Stimulated activated CD8-positive, alpha-beta memory T cell treated with anti-CD3 and anti-CD28 coated beads, Interleukin-4, amount 100 ng/mL, for 4 hours (primary cell): Measurements from ENCODE around the gene PKMYT1.

Experiments used
- DNase-seq, 2 donors: peaks; one replicate each; pipeline ENCODE4 v3.0.0-alpha.2; 2020; ENCODE audit warnings: low read depth in 2 of 2, low spot score in 1 of 2

PKMYT1 gene

DNA sequence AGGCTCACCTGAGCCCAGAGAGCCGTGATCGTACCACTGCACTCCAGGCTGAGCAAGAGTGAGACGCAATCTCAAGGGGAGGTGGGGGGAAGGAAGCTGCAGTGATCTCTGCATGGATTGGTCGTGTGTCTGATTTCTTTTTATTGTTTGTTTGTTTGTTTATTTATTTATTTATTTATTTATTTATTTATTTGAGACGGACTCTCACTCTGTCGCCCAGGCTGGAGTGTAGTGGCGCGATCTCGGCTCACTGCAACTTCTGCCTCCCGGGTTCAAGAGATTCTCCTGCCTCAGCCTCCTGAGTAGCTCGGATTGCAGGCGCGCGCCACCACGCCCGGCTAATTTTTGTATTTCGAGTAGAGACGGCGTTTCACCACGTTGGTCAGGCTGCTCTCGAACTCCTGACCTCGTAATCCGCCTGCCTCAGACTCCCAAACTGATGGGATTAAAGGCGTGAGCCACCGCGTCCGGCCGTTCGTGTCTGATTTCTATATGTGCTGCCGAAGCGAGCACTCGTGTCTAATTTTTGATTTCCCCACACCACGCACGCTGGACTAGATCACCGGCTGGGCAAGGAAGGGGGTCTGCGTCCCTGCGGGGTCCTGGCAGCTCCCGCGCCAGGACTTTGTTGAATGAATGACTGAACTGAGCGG, 39.5 kb upstream of the PKMYT1 start:
- no peak for DNase-seq

DNA sequence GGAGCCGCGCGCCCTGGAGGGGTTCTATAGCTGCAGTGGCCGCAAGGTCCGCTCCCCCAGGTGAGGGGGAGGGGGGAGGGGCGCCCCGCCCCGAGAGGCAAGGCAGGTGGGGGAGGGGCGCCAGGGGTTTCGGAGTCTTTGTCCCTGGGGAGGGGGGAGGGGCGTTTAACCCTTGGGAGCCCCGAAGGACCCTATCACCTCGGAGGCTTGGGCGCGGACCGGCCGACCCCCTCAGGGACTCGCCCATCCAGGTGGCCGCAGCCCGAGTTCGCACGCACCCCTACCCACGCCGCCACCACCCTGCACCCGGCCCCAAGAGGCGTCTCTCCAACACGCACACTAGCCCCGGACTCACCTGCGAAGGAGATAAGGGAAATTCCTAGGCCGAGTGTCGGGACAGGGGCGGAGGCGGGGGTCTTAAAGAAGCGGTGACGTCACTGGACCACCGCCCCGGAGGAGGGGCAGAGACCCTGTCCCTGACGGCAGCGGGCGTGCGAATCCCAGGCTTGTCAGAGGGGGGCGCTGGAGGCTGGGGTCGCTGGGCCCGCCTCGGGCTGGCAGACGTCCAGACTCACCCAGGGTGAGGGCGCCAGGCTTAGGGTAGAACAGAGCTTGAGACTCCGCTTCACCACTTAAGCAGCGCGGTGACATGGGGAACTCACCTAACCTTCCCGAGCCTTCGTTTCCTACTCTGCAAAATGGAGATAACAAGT, 37.7 kb upstream of the PKMYT1 start, which contains the start of gene CLDN6:
TSS of gene CLDN6 (minus strand) at position 390 of the 713 bp plus-strand sequence. CDS start 2,162 bp downstream, outside the sequence.
- no peak for DNase-seq

DNA sequence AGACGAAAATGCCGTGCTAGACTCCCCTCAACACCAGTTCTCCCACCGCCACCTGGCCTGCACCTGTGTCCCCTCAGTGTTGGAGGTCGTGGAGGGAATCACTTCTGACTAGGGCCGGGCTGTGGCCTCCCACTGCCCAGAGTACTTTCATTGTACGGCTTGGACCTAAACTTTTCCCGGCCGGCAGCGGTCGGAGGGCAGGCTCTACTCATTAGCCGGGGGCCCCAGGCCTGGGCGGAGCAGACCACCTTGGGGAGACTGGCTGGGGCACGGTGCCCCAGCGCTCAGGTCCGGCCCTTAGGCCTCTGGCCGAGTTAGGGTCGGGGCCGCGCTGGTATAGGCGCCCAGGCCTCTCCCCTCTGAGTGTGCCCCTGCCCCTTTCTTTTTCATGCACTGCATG, 37.1 kb upstream of the PKMYT1 start:
- DNase-seq = no peak

DNA sequence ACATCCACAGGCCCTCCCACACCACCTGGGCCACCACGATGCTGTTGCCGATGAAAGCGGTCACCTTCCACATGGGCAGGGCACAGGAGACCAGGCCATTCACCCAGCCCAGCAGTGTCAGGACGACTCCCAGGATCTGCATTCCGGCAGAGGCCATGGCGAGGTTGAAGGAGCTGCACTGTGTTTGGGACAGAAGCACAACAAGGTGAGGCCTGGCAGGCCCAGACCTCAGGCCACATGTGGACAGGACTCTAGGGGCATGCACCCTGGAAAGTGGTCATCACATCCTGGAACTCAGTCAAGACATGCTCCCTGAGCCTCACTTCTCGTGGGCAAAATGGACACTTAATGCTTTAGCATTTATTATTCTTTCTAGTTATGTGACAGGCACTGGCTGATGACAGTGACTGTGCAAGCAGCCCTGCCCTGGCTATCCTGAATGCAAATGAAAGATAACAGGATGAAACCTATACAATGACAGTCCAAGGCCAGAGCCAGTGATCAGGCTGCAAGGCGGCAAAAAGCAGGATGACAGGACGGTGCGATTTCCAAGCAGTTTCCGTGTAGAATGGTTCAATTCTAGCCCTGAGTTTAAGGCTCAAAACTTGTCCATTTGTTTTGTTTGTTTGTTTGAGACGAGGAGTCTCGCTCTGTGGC, 35.7 kb upstream of the PKMYT1 start:
- DNase-seq = no peak

GRCh38 chr16:3014971-3015370, 34.7 kb upstream of the PKMYT1 start:
- no peak for DNase-seq

GRCh38 chr16:3013998-3014690, 33.9 kb upstream of the PKMYT1 start:
- no peak for DNase-seq

DNA sequence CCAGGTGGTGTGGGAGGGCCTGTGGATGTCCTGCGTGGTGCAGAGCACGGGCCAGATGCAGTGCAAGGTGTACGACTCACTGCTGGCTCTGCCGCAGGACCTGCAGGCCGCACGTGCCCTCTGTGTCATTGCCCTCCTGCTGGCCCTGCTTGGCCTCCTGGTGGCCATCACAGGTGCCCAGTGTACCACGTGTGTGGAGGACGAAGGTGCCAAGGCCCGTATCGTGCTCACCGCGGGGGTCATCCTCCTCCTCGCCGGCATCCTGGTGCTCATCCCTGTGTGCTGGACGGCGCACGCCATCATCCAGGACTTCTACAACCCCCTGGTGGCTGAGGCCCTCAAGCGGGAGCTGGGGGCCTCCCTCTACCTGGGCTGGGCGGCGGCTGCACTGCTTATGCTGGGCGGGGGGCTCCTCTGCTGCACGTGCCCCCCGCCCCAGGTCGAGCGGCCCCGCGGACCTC, 33.3 kb upstream of the PKMYT1 start:
- no peak for DNase-seq

GRCh38 chr16:3012828-3013420, 32.7 kb upstream of the PKMYT1 start, which contains the start of gene CLDN9:
Gene CLDN9 (plus strand): TSS chr16:3012923. CDS start chr16:3013363, 440 bp downstream.
- DNase-seq = no peak

GRCh38 chr16:3012246-3012645, 32.0 kb upstream of the PKMYT1 start:
- DNase-seq = no peak

DNA sequence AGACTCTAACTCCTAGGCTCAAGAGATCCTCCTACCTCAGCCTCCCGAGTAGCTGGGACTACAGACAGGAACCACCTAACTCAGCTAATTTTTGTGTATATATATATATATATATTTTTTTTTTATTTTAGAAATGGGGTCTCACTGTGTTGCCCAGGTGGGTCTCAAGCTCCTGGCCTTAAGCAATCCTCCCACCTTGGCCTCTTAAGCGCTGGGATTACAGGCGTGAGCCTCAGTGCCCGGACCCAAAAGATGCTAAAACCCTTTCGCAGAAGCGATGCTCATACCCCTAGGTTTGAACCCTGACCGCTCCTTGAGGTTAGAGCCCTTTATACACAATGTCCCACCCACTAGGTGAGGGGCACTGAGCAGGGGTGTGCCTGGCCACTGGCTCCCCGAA, 30.3 kb upstream of the PKMYT1 start:
- DNase-seq = no peak

DNA sequence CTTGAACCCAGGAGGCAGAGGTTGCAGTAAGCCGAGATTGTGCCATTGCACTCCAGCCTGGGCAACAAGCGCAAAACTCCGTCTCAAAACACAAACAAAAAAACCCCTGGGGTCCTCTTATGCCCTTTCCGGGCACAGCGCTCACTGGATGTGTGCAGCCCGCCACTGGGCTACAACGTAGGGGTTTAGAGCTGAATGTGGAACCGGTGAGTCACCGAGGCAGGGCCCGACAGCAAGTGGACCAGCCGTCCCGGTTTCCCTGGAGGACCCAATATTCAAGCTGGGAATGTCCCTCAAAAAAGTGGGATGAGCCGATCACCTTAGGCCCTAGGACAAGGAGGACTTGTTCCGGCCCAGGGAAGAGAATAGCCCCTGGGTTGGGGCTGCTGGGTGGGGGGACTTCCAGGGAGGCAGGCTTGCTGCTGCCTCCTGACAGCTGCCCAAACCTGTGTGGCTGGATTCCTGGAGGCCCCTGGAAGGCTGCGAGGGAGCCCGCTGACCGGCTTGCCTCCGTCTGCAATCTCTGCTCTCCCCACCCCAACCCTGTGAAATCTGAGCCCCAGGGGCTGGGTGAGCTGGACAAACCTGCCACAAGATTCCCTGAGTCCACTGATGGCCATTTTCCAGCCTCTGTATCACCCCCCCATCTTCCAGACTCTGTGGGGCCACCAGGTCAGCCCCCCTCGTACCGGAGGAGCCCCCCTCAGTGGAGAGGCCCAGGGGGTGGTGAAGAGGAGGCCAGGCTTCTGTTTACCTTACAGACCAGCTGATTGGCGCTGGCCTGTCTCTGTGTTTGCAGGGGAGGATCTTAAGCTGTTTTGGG, 29.5 kb upstream of the PKMYT1 start:
- DNase-seq = no peak

- no peak for DNase-seq
Observed at GRCh38 chr16:3008690-3009037, 28.4 kb upstream of the PKMYT1 start.

GRCh38 chr16:3007957-3008689, 27.9 kb upstream of the PKMYT1 start:
- no peak for DNase-seq

DNA sequence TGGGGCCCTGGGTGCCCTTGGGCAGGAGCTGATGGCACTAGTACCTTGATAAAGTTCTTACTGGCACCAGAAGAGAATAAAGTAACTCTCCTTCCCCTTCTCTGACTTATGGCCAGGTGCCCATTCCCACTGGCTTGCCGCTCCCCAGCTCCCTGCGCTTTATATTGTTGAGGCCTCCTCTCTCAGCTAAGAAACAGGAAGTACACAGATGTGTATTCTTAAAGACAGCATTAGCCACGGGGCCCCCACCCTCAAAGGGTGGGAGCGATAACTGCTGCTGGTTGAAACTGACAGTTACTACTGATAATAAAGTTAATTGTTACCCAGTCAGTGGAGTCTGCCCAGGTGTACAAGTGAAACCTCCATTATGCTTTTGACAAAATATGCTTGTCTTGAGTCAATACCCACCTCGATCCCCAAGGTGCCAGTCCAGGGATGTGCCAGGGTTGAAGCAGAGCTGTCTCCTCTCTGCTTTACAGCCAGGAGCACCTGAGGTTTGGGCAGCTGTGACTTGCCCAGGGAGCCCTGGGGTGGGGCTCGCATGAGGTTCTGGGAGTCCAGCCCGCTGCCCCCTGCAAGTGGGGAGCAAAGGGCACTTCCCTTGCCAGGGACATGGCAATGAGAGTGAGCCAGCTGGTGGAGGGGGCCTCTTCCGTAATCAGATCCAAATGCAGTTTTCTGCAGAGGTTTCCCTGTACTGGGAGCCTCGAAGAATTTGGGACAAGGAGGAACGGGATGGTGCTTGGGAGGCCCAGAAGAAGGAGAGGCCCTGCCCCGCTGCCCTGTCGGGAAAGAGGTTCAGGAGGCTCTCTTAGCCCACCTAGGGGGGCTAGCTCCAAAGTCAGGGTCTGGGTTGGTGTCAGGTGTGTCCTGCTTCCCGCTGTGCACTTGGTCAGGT, 27.1 kb upstream of the PKMYT1 start:
- no peak for DNase-seq

DNA sequence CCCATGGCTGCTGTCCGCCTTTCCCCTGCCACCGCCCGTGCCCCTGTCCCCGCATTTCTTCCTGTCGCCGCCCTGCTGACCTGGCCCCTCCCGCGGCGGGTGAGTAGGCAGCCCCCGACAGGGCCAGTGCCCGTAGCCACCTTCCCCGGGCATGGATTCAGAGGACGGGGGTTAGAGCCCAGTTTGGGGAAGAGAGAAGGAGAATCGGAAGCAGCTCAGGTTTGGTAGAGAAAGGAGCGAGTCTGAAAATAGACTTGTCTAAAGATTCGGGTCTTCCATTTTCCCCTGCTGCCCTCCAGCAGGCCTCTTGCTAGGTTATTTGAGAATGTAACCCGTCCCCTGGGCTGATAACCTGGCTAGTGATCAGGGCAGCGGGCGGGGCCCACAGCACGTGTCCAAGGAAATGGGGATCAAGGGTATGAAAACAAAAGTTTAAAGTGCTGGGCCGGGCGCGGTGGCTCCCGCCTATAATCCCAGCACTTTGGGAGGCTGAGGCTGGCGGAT, 24.6 kb upstream of the PKMYT1 start:
- no peak for DNase-seq

DNA sequence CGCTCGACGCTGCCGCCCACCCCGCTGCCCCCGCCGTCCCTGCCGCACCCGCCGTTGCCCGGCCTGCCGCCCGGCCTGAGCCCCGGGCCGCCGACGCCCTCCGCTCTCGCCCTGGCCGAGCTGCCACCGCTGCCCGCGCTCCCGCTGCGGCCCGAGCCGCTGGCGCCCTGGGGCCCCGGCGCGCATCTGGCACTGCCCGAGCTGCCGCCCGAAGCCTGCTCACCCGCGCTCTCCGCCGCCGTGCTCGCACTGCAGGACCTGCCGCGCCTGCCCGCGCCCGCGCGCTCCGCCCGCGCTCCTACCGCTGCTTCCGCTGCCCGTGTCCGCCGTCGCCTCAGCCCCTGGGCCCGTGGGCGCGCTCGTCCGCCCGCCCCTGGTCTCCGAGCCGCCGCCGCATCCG, 24.1 kb upstream of the PKMYT1 start:
- no peak for DNase-seq

DNA sequence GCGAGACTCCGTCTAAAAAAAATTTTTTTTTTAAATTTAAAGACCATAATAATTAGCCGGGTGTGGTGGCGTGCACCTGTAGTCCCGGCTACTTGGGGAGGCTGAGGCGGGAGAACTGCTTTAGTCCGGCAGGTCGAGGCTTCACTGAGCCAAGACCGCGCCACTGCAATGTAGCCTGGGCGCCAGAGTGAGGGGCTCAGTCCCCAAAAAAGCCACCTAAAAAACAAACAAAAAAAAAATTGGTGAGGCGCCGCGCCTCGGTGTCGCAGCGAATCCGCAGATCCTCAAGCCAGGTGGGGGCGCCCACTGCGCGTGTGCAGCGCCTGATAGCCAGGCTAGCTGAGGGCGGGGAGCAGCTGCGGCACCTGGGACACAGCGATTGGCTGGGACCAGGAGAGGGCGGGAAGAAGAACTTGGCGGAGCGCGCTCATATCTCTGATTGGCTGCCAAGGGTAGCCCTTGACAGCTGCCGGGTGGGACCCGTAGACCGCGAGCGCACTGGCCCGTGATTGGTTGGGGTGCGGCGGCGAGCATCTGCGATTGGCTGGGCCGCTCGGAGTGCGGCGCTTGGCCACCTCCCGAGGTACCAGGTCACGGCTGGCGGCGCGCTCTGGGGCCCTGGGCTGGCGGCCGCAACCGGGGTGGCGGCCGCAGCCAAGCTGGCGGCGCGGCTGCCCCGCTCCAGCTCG, 23.5 kb upstream of the PKMYT1 start:
- DNase-seq = peak; percentile 80 to 93

DNA sequence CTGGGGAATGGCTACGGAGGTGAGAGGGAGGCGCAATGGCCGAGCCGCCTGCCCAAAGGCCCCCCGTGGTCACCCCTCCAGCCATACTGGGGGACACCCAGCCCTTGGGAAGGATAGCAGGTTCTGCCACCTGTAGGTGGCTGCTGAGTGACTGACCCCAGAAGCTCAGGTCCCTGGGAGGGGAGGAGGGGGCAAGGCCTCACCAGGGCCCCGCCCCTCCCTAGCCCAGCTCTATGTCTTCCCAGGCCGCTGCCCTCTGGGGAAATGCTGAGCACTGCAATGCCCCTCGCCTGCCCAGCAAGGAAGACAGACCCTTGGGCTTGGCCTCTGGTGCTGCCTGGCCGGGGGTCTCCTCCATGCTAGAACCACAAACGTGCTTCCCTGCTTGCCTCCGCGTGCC, 21.1 kb upstream of the PKMYT1 start:
- no peak for DNase-seq
